Trophoblast cell (in vitro differentiated cells and primary cell): ENCODE measurements around the gene ENTR1.

Source experiments
- DNase-seq, 2 donors: peaks; one replicate each; pipeline ENCODE4 v3.0.0-alpha.2; 2016
- H2AFZ ChIP-seq: 2 replicates; pipeline ENCODE4 v1.6.1; 2013; ENCODE audit warnings: low read length, moderate library complexity, mild to moderate bottlenecking; ENCODE audit not compliant: insufficient read depth, poor library complexity
- H2AK5ac ChIP-seq: 2 replicates; pipeline ENCODE4 v1.6.1; 2013; ENCODE audit warnings: mild to moderate bottlenecking, low read length
- H2BK120ac ChIP-seq: 2 replicates; pipeline ENCODE4 v1.6.1; 2013; ENCODE audit warnings: low read length, mild to moderate bottlenecking, moderate library complexity; ENCODE audit not compliant: insufficient read depth, poor library complexity
- H2BK12ac ChIP-seq: 2 replicates; pipeline ENCODE4 v1.6.1; 2013; ENCODE audit warnings: mild to moderate bottlenecking, low read length, moderate library complexity
- H2BK5ac ChIP-seq: 2 replicates; pipeline ENCODE4 v1.6.1; 2013; ENCODE audit warnings: low read length, low read depth, moderate library complexity, mild to moderate bottlenecking; ENCODE audit not compliant: poor library complexity
- H3K14ac ChIP-seq: 2 replicates; pipeline ENCODE4 v1.6.1; 2013; ENCODE audit warnings: mild to moderate bottlenecking, low read length
- H3K18ac ChIP-seq: 2 replicates; pipeline ENCODE4 v1.6.1; 2013; ENCODE audit warnings: mild to moderate bottlenecking, low read length
- H3K23ac ChIP-seq: 2 replicates; pipeline ENCODE4 v1.6.1; 2013; ENCODE audit warnings: low read length
- H3K27ac ChIP-seq: 2 replicates; pipeline ENCODE4 v1.5.1; 2013; ENCODE audit warnings: low read depth, mild to moderate bottlenecking, inconsistent platforms, low read length, moderate library complexity
- H3K27me3 ChIP-seq: 2 replicates; pipeline ENCODE4 v1.6.1; 2013; ENCODE audit warnings: inconsistent platforms, mild to moderate bottlenecking, low read length, moderate library complexity; ENCODE audit not compliant: insufficient read depth
- H3K36me3 ChIP-seq, 2 experiments: 1 replicate in 1 of 2; 2 replicates in 1 of 2; pipeline ENCODE4 v1.6.1; 2013; ENCODE audit warnings: low read length in 2 of 2, mild to moderate bottlenecking in 2 of 2, moderate library complexity in 1 of 2; ENCODE audit not compliant: insufficient read depth in 2 of 2, control insufficient read depth in 1 of 2
- H3K4ac ChIP-seq: 2 replicates; pipeline ENCODE4 v1.6.1; 2013; ENCODE audit warnings: low read depth, mild to moderate bottlenecking, low read length, moderate library complexity
- H3K4me1 ChIP-seq, 2 experiments: 1 replicate in 1 of 2; 2 replicates in 1 of 2; pipeline ENCODE4 v1.6.1; 2013; ENCODE audit warnings: low read length in 2 of 2, mild to moderate bottlenecking in 2 of 2, moderate library complexity in 1 of 2; ENCODE audit not compliant: insufficient read depth in 2 of 2, control insufficient read depth in 1 of 2
- H3K4me2 ChIP-seq: 2 replicates; pipeline ENCODE4 v1.6.1; 2013; ENCODE audit warnings: inconsistent platforms, mild to moderate bottlenecking, low read length, moderate library complexity
- H3K4me3 ChIP-seq: 2 replicates; pipeline ENCODE4 v1.5.1; 2013; ENCODE audit warnings: mild to moderate bottlenecking, low read depth, low read length, inconsistent platforms
- H3K79me1 ChIP-seq: one replicate; pipeline ENCODE4 v1.6.1; 2013; ENCODE audit warnings: low read length
- H3K79me2 ChIP-seq: 2 replicates; pipeline ENCODE4 v1.6.1; 2013; ENCODE audit warnings: low read length, mild to moderate bottlenecking; ENCODE audit not compliant: control insufficient read depth, insufficient read depth, poor library complexity
- H3K9ac ChIP-seq: 2 replicates; pipeline ENCODE4 v1.6.1; 2013; ENCODE audit warnings: mild to moderate bottlenecking, low read length
- H3K9me3 ChIP-seq: 2 replicates; pipeline ENCODE4 v1.6.1; 2013; ENCODE audit warnings: low read depth, mild to moderate bottlenecking, control low read depth, inconsistent platforms, low read length; ENCODE audit not compliant: insufficient read depth
- H4K12ac ChIP-seq: 2 replicates; pipeline ENCODE4 v1.6.1; 2013; ENCODE audit warnings: low read depth, mild to moderate bottlenecking, low read length, moderate library complexity
- H4K8ac ChIP-seq: 2 replicates; pipeline ENCODE4 v1.6.1; 2013; ENCODE audit warnings: low read depth, mild to moderate bottlenecking, low read length, moderate library complexity
- H4K91ac ChIP-seq: one replicate; pipeline ENCODE4 v1.6.1; 2013; ENCODE audit warnings: low read depth, mild to moderate bottlenecking, low read length, moderate library complexity
- WGBS: extraction: QIAGEN DNeasy Blood & Tissue Kit; methylation state at CpG from one replicate; pipeline ENCODE4 v1.1.7; 2013; ENCODE audit warnings: missing lambda C conversion rate; ENCODE audit not compliant: insufficient read length, insufficient coverage; ENCODE audit errors: extremely low coverage; 5-methylcytosine and 5-hydroxymethylcytosine counted together

The ENTR1 gene

GRCh38 chr9:136370687-136371532 is 39.5 kb downstream of the ENTR1 start:
- DNase-seq, result peak; percentile 89 to 90
- whole genome bisulfite sequencing, result no CpG with 5 or more reads among the region's 54 CpGs
- Histone ChIP-seq H3K4ac (no peak overlapping the region), H3K4me2 (no peak overlapping the region), H3K18ac (no peak overlapping the region), H3K14ac (no peak overlapping the region), H4K91ac (no peak overlapping the region), H4K12ac (no peak overlapping the region), H3K27ac (no peak overlapping the region), H3K27me3 (no peaks in the 10 kb centered on the region), H3K36me3 (peaks cover 9% of the 10 kb centered on the region in 2 experiments), H3K79me2 (peaks cover 2% of the 10 kb centered on the region), H2BK120ac (no peak overlapping the region), H3K9me3 (no peaks in the 10 kb centered on the region), H4K8ac (no peak overlapping the region), H2BK12ac (no peak overlapping the region), H3K79me1 (peaks cover 11% of the 10 kb centered on the region), H2AFZ (no peak overlapping the region), H3K23ac (no peak overlapping the region), H3K9ac (no peak overlapping the region), H2AK5ac (no peak overlapping the region), H3K4me1 (peaks cover 21 to 34% of the 10 kb centered on the region in 2 experiments), H2BK5ac (no peak overlapping the region), H3K4me3 (no peak overlapping the region)

- Histone ChIP-seq H3K36me3 (peaks cover under 1 to 2% of the 10 kb centered on the region in 2 experiments), H3K4me1 (peaks cover 21 to 29% of the 10 kb centered on the region in 2 experiments), H2AK5ac (no peak overlapping the region), H3K23ac (no peak overlapping the region), H3K9me3 (no peaks in the 10 kb centered on the region), H3K27ac (no peak overlapping the region), H4K91ac (no peak overlapping the region), H3K27me3 (no peaks in the 10 kb centered on the region), H2BK120ac (no peak overlapping the region), H2AFZ (no peak overlapping the region), H2BK5ac (no peak overlapping the region), H3K4me2 (no peak overlapping the region), H4K12ac (no peak overlapping the region), H3K79me2 (peaks cover 2% of the 10 kb centered on the region), H3K79me1 (peaks cover 11% of the 10 kb centered on the region), H3K14ac (no peak overlapping the region), H4K8ac (no peak overlapping the region), H3K18ac (no peak overlapping the region), H2BK12ac (no peak overlapping the region), H3K4ac (no peak overlapping the region), H3K9ac (no peak overlapping the region), H3K4me3 (no peak overlapping the region)
- no CpG with 5 or more reads among the region's 19 CpGs for WGBS
- DNase-seq, result no peak
These were observed 40.4 kb downstream of the ENTR1 start for GRCh38 chr9:136370037-136370436.

GRCh38 chr9:136368190-136368589 is 42.2 kb downstream of the ENTR1 start:
- H3K36me3 ChIP-seq, result no peaks in the 10 kb centered on the region
- no peak overlapping the region for H4K91ac ChIP-seq
- H3K4me1 ChIP-seq, result peaks cover 12 to 17% of the 10 kb centered on the region in 2 experiments
- no peak overlapping the region for H4K12ac ChIP-seq
- H3K14ac ChIP-seq, result no peak overlapping the region
- no CpG with 5 or more reads among the region's 18 CpGs for WGBS
- H2BK5ac ChIP-seq, result no peak overlapping the region
- DNase-seq, result no peak
- H3K4me2 ChIP-seq, result no peak overlapping the region
- H3K79me2 ChIP-seq, result peaks cover 5% of the 10 kb centered on the region
- no peak overlapping the region for H2AK5ac ChIP-seq
- no peak overlapping the region for H3K9ac ChIP-seq
- H4K8ac ChIP-seq, result no peak overlapping the region
- no peak overlapping the region for H3K18ac ChIP-seq
- H3K9me3 ChIP-seq, result no peaks in the 10 kb centered on the region
- H2BK120ac ChIP-seq, result no peak overlapping the region
- no peak overlapping the region for H2AFZ ChIP-seq
- H3K4me3 ChIP-seq, result no peak overlapping the region
- H3K4ac ChIP-seq, result no peak overlapping the region
- H3K79me1 ChIP-seq, result peaks cover 12% of the 10 kb centered on the region
- no peaks in the 10 kb centered on the region for H3K27me3 ChIP-seq
- no peak overlapping the region for H3K27ac ChIP-seq
- H3K23ac ChIP-seq, result no peak overlapping the region
- no peak overlapping the region for H2BK12ac ChIP-seq

GRCh38 chr9:136367296-136368145 is 42.9 kb downstream of the ENTR1 start:
- Histone ChIP-seq H3K4me3 (no peak overlapping the region), H3K4ac (no peak overlapping the region), H3K14ac (no peak overlapping the region), H2AK5ac (no peak overlapping the region), H2AFZ (no peak overlapping the region), H3K36me3 (no peaks in the 10 kb centered on the region), H3K9me3 (no peaks in the 10 kb centered on the region), H2BK12ac (no peak overlapping the region), H3K4me2 (no peak overlapping the region), H3K9ac (no peak overlapping the region), H3K18ac (no peak overlapping the region), H2BK120ac (no peak overlapping the region), H3K27ac (no peak overlapping the region), H4K91ac (no peak overlapping the region), H3K4me1 (peaks cover 6 to 14% of the 10 kb centered on the region in 2 experiments), H3K27me3 (no peaks in the 10 kb centered on the region), H4K12ac (no peak overlapping the region), H3K79me1 (peaks cover 7% of the 10 kb centered on the region), H3K23ac (no peak overlapping the region), H2BK5ac (no peak overlapping the region), H3K79me2 (peaks cover 2% of the 10 kb centered on the region), H4K8ac (no peak overlapping the region)
- no peak for DNase-seq
- WGBS, result no CpG with 5 or more reads among the region's 45 CpGs
